OCI-LY7 (cell line): ENCODE data around the gene AKT3. TPM values are rescaled to one million over a fixed set of nuclear protein-coding genes. Genes with fewer than 3 reads are reported as not detected.

ENCODE experiments used
- BruUV-seq: library from RNA; stranded (reverse); fragments of 400-500 nt; replicated peaks from 2 replicates; lab custom pipeline; 2021; lab: Mats Ljungman, UMichigan
- CTCF ChIA-PET: fragments of 300-600 bp; sonication (Branson Sonifier 250); formaldehyde crosslinking; loops from one replicate; lab custom pipeline; 2022; ENCODE audit warnings: antibody characterized with exemption; ENCODE audit not compliant: unreplicated experiment; lab: Charles Lee
- POLR2A ChIA-PET: fragments of 300-600 bp; sonication (Branson Sonifier 250); formaldehyde crosslinking; loops from one replicate; lab custom pipeline; 2022; ENCODE audit warnings: antibody characterized with exemption; lab: Charles Lee
- DNase-seq: peaks from one replicate; pipeline ENCODE4 v3.0.0-alpha.2; 2015; ENCODE audit warnings: low spot score
- H2AFZ ChIP-seq: fragments of 200-600 bp; sonication (generic), shearing (Covaris generic); 2 replicates; pipeline ENCODE4 v1.6.1; 2014; ENCODE audit warnings: mild to moderate bottlenecking, antibody characterized with exemption, low read length, moderate library complexity
- H3K27ac ChIP-seq: fragments of 200-600 bp; sonication (generic); 2 replicates; pipeline ENCODE4 v1.5.1; 2014; ENCODE audit warnings: mixed run types, low read depth, mild to moderate bottlenecking, moderate library complexity, low read length, inconsistent platforms; ENCODE audit not compliant: poor library complexity, severe bottlenecking
- H3K36me3 ChIP-seq: fragments of 200-600 bp; sonication (generic); 2 replicates; pipeline ENCODE4 v1.6.1; 2014; ENCODE audit warnings: mild to moderate bottlenecking, antibody characterized with exemption, low read length, moderate library complexity, mixed read lengths; ENCODE audit not compliant: insufficient read depth
- H3K4me1 ChIP-seq: fragments of 200-600 bp; sonication (generic); 2 replicates; pipeline ENCODE4 v1.5.1; 2014; ENCODE audit warnings: mild to moderate bottlenecking, low read length; ENCODE audit not compliant: insufficient read depth, poor library complexity, severe bottlenecking
- H3K4me2 ChIP-seq: fragments of 200-600 bp; sonication (generic); 2 replicates; pipeline ENCODE4 v1.6.1; 2014; ENCODE audit warnings: mild to moderate bottlenecking, low read length
- H3K4me3 ChIP-seq: fragments of 200-600 bp; sonication (generic); 2 replicates; pipeline ENCODE4 v1.5.1; 2014; ENCODE audit warnings: mild to moderate bottlenecking, low read depth, low read length; ENCODE audit not compliant: poor library complexity, severe bottlenecking
- H3K79me2 ChIP-seq: fragments of 200-600 bp; sonication (generic); 2 replicates; pipeline ENCODE4 v1.6.1; 2016; ENCODE audit warnings: low read depth, mild to moderate bottlenecking, low read length, moderate library complexity, mixed read lengths; ENCODE audit not compliant: insufficient read depth
- H3K9me2 ChIP-seq: fragments of 200-600 bp; sonication (generic); 2 replicates; pipeline ENCODE4 v1.6.1; 2016; ENCODE audit warnings: mild to moderate bottlenecking, low read length, mixed read lengths; ENCODE audit not compliant: insufficient read depth
- H3K9me3 ChIP-seq: fragments of 200-600 bp; sonication (generic); 2 replicates; pipeline ENCODE4 v1.6.1; 2014; ENCODE audit warnings: mild to moderate bottlenecking, mixed run types, low read length, mixed read lengths
- H4K20me1 ChIP-seq: fragments of 200-600 bp; sonication (generic); 2 replicates; pipeline ENCODE4 v1.6.1; 2014; ENCODE audit warnings: mild to moderate bottlenecking, antibody characterized with exemption, low read length, moderate library complexity, mixed read lengths; ENCODE audit not compliant: insufficient read depth
- EZH2phosphoT487 ChIP-seq: fragments of 200-600 bp; sonication (generic); IDR thresholded peaks from 2 replicates; pipeline ENCODE4 v1.6.1; 2018; ENCODE audit warnings: low read depth, borderline replicate concordance, mild to moderate bottlenecking, mixed run types, antibody characterized with exemption, low read length, moderate library complexity, mixed read lengths
- intact Hi-C: fragments of 100-400 bp; cut with micrococcal nuclease; formaldehyde crosslinking; loops from one replicate; pipeline ENCODE4 v1.10.0; 2022; ENCODE audit not compliant: unreplicated experiment
- total RNA-seq, 2 experiments: library from RNA; depleted of rRNA in 1 of 2; stranded (reverse); fragments of >200 nt in 1 of 2; shearing (Covaris generic) in 1 of 2; gene quantifications; 2 replicates each; pipeline ENCODE4 v1.2.3, GENCODE V29; 2014 to 2022
- TF ChIP-seq, protein P1 (sequence below): fragments of 200-600 bp; sonication (generic); conservative IDR thresholded peaks from 2 replicates; pipeline ENCODE4 v1.5.1; 2014; ENCODE audit warnings: mild to moderate bottlenecking, antibody characterized with exemption, low read length, moderate library complexity, mixed read lengths

AKT3 gene
- total RNA-seq, 2 experiments from 2014 or later = 0.29 TPM; not detected in 1

DNA sequence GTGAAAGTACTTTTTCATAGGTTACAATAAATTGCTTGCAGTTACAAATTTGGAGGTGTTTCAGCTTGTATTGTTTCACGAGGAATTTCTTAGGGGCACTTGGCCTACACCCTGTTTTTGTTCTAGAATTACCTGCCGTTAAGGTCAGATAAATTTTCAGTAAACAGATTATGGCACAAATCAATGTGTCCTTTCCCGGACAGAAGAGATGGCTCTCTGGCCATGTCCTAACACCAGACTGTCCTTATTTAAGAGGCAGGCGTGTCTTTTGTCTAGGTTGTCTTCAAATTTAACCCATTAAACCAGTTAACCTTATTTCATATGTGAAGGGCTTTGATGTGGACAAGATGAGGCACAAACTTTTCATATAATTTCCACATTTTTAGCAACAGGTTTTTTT, 350.8 kb downstream of the AKT3 start:
- H4K20me1 ChIP-seq = no peaks in the 10 kb centered on the region
- no peaks in the 10 kb centered on the region for H3K79me2 ChIP-seq
- POLR2A ChIA-PET = interaction anchor here (0.5 to 1.1 kb wide), 3 partner anchors 95 to 145 kb away, joined by 3 read pairs; no protein-coding TSS in a partner anchor
- no peaks in the 10 kb centered on the region for H3K4me1 ChIP-seq
- intact Hi-C loops = no loop called here
- no peak overlapping the region for H2AFZ ChIP-seq
- no peaks in the 10 kb centered on the region for H3K9me2 ChIP-seq
- CTCF ChIA-PET = no interaction called here
- H3K4me2 ChIP-seq = no peak overlapping the region
- no peak overlapping the region for H3K4me3 ChIP-seq
- no TSS peak for BruUV-seq
- H3K9me3 ChIP-seq = no peaks in the 10 kb centered on the region
- TF ChIP-seq, protein P1, sequence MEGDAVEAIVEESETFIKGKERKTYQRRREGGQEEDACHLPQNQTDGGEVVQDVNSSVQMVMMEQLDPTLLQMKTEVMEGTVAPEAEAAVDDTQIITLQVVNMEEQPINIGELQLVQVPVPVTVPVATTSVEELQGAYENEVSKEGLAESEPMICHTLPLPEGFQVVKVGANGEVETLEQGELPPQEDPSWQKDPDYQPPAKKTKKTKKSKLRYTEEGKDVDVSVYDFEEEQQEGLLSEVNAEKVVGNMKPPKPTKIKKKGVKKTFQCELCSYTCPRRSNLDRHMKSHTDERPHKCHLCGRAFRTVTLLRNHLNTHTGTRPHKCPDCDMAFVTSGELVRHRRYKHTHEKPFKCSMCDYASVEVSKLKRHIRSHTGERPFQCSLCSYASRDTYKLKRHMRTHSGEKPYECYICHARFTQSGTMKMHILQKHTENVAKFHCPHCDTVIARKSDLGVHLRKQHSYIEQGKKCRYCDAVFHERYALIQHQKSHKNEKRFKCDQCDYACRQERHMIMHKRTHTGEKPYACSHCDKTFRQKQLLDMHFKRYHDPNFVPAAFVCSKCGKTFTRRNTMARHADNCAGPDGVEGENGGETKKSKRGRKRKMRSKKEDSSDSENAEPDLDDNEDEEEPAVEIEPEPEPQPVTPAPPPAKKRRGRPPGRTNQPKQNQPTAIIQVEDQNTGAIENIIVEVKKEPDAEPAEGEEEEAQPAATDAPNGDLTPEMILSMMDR = no peak
- no peak for TF ChIP-seq EZH2phosphoT487
- H3K36me3 ChIP-seq = no peaks in the 10 kb centered on the region
- H3K27ac ChIP-seq = no peak overlapping the region
- no peak for DNase-seq

- H3K4me2 ChIP-seq = no peak overlapping the region
- POLR2A ChIA-PET = no interaction called here
- CTCF ChIA-PET = no interaction called here
Observed at GRCh38 chr1:243497939-243498681, 351.9 kb downstream of the AKT3 start.

More at GRCh38 chr1:243497939-243498681, 351.9 kb downstream of the AKT3 start:
- H3K27ac ChIP-seq = no peak overlapping the region
- no peak for DNase-seq
- no peaks in the 10 kb centered on the region for H3K9me3 ChIP-seq
- H3K36me3 ChIP-seq = no peaks in the 10 kb centered on the region
- H3K79me2 ChIP-seq = no peaks in the 10 kb centered on the region
- no peak overlapping the region for H2AFZ ChIP-seq
- no TSS peak for BruUV-seq
- TF ChIP-seq, protein P1 = no peak
- TF ChIP-seq EZH2phosphoT487 = no peak
- no peak overlapping the region for H3K4me3 ChIP-seq
- H3K9me2 ChIP-seq = no peaks in the 10 kb centered on the region
- no peaks in the 10 kb centered on the region for H3K4me1 ChIP-seq
- no peaks in the 10 kb centered on the region for H4K20me1 ChIP-seq
- intact Hi-C loops = no loop called here
